Kidney glomerular epithelial cell (primary cell): Measurements from ENCODE around the gene ZGPAT.
"Not testable (repeated sequence)": the region's sequence is repeated elsewhere in the genome, so short reads cannot be mapped to it uniquely, and the experiment has no call there.

Experiments used
- DNase-seq: peaks from one replicate; lab custom pipeline; 2025; lab: John Stamatoyannopoulos, UW

ZGPAT gene

DNA sequence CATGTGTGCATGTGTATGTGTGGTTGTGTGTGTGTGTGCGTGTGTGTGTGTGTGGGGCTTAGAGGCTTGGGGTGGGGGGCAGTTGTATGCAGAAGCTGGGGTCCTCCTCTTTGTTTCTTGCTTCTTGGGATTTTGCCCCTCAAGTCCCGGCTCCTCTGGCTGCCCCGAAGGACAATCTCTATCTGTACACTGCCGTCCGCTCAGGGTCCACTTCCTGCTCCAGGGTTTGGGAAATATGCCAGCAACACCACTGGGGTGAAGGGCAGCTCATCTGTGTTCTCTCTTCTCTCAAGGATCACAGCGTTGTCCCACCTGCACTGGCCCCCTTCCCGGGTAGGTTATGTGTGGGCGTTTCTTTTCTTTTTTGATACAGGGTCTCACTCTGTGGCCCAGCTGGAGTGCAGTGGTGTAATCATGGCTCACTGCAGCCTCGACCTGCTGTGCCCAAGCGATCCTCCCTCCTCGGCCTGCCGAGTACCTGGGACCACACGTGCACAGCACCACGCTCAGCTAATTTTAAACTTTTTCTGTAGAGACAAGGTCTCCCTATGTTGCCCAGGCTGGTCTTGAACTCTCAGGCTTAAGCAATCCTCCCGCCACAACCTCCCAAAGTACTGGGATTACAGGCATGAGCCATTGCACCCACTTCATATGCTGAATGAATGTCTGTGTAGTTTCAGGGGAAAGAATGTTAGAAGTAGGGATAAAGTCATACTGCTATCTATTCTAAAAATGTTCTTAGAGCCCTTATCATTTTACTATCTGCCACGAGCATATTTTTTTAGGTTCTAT lies 57.4 kb downstream of the ZGPAT start:
- DNase-seq, result no peak

DNA sequence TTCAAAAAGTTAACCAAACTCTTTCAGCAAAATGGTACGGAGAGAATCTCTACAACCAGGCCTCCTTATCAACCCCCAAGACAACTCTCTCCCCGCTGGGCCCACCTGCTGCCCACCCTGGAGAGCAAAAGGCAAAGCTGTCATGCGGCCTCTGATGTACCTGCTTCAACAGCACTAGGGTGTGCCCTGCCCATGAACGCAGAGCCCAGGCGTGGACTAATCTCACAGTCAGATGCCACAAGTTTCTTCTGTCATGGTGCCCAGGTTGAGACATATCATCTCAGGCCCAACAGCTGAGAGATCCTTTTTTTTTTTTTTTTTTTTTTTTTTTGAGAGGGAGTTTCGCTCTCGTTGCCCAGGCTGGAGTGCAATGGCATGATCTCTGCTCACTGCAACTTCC lies 58.1 kb downstream of the ZGPAT start:
- no peak for DNase-seq

DNA sequence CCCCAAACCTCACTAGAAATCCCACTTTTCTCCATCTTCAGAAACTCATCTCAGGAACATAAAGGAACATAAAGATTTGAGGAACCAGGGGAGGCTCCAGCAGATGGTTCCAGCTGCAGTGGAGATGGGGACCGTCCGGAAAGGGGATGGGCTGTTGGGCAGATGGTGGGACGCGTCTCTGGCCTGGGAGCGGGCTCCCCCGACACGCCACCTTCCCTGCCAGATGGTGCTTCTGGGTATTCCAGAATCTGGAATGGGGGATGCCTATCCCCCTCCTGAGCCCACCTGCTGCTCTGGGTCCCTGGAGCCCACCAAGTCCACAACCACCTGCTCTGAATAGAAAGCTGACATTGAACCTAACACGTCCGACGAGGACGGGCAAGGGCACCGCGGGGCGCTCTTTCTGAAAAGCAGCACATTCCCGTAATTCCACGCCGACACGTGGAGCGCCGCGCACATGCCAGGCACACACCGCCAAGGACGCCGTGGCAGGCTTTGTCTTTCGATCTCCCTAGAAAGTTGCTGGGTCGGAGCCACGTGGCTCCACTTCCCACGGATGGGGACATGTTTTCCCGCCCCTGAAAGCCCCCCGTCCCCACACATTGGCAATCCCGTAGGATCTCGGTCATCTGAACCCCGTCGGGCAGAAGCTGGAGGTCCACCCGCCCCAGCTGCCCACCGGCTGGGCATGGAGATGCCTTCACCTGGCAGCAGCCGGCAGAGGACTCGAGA lies 59.0 kb downstream of the ZGPAT start:
- DNase-seq, result no peak

DNA sequence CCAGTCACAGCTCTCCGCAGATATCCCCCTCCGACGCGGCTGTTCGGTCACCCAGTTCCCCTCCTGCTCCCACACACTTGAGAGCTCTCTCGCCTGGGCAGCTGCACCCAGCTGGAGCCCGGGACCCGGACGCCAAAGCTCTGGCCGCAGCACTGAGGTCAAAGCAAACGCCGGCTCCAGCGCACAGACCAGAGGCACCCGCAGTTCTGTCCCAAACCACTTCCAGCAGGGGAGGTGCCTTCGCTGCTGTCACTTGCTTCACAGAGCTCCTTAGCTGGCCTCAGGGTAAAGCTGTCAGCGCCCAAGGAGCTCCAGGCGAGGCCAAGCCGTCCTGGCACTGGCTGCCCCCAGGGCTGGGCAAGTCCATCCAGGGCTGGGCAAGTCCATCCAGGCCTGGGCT lies 59.6 kb downstream of the ZGPAT start:
- DNase-seq, result no peak

DNA sequence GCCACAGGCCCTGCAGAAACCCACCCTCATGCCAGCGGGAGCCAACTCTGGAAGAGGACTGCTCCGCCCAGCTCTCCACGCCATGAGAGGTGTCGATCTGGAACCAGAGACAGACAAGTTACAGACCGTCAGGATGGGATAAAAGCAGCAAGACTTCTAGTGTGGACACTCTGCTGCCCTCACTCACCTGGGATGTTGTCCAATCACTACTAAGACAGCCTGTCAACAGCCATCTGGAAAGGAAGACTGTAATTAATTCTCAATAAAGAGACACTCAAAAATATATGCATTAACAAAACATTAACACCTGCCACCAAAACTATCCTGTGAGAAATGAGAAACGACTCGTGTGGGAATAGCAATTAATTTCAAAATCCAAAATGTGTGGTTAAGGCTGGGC lies 60.0 kb downstream of the ZGPAT start:
- no peak for DNase-seq

DNA sequence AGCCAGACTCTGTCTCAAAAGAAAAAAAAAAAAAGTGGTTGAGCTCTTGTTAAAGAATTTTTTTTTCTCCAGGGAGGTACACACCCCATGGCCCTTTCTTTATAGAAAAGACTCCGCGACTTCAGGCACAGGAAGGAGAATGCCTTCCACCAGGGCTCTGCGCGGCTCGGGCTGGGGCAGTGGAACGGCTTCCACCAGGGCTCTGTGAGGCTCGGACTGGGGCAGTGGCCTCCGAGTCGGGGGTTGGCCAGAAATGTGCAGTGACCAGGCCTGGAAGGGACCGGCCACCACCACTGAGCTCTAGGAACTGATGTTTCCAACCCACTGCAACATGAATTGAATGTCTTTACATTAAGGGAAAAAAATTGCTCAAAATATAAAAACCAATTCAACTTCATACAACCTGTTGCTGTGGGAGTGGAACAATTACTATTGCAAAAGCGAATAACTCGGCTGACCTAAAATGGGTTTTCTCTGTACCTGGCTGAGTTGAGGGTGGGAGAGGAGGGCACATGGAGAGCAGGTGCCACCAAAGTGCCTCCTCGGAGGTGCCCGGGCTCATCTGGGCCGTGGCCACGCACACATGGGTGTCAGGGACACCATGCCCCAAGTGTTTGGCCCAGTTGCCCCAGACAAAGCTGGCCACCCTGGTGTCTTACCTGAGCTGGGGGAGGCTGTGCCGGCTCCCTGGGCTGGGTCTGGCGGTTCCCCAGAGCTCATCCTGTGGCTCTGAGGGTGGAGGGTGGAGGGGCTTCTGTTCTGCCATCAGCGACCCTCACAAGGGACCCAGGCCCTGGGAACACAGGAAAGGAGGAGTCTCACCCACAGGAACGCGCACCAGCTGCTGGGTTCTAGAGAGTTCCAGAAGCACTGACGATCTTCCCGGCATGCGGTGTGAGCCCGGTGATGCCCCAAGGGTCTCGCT lies 61.0 kb downstream of the ZGPAT start:
- no peak for DNase-seq

DNA sequence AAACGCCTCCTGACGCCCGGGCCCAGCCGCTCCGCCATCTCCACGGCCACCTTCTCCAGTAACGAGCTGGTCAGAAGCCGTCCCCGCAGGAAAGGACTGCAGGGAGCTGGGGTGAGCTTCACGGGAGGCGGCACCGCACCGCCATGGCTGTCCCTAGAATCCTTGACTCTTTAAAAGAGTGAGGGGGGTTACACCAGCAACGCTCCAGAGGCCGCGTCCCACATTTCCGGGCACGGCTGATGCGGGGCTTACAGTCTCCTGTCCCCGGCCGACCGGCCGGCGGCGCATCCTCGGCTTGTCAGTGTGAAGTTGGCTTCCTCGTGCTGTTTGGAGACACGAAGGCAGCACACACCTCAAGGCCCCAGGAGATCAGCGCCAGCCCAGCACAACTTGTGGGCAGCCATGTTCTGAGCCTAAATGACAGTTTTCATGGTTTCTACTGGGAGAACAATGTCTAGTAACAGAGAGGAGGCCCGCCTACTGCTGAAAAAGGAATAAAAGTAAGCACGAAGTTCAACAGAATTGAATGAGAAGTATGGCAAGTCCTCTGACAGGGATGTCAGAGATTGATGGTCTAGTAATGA lies 62.1 kb downstream of the ZGPAT start:
- no peak for DNase-seq

DNA sequence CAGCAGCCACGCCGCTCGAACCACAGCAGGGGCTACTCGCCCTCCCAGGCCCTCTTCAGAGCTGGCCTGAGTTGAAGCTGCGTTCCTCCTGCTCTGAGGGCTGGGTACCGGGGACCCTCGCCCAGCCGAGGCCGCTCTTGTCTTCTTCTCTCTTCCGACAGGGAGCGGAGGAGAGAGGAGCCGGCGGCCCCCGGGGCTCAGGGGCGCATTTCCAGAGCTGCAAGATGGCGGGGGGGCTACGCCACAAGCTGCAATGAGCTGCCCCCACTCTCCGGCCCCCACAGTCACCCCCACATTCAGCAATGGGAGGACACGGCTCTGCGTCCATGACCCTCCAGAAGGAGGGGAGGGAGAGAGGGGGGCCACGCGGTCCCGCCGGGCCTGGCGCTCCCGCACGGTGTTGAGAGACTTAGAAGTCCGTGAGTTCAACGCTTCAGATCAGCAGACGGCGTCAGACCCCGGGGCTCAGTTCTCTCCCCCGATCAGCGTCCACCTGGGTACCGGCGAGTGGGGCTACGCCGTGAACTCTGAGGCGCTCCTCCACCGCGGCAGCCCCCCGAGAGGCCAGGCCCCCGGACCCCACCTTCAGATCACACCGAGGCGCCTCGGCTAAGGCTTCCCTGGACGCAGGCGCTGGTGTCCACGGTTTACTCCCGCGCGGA lies 63.3 kb downstream of the ZGPAT start:
- DNase-seq, result no peak

DNA sequence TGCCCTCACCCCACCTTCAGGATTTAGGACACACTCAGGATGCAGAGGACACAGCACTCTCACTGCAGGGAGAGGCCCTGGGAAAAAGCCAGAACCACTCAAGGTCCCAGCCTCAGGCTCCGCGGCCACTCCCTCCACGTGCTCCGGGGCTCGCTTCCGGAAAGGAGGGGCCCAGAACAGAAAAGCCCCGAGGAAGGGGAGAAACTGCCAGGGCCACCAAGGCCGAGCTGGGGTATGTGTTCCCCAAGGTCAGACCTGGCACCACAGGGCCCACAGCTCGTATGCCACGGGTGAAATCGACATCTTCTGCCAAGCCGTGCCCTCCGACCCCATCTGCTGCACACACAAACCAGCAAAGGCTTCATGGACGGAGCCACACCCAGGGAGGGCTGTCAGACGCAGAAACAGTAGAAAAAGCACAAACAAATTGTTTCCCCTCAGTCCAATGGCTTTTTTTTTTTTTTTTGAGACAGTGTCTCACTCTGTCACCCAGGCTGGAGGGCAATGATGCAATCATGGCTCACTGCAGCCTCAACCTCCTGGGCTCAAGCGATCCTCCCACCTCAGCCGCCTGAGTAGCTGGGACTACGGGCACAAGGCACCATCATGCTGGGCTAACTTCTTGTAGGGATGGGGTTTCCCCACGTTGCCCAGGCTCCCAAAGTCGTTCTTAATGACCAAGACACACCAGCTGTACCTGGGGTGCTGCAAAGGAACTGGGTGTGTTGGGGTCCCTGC lies 65.1 kb downstream of the ZGPAT start:
- no peak for DNase-seq

DNA sequence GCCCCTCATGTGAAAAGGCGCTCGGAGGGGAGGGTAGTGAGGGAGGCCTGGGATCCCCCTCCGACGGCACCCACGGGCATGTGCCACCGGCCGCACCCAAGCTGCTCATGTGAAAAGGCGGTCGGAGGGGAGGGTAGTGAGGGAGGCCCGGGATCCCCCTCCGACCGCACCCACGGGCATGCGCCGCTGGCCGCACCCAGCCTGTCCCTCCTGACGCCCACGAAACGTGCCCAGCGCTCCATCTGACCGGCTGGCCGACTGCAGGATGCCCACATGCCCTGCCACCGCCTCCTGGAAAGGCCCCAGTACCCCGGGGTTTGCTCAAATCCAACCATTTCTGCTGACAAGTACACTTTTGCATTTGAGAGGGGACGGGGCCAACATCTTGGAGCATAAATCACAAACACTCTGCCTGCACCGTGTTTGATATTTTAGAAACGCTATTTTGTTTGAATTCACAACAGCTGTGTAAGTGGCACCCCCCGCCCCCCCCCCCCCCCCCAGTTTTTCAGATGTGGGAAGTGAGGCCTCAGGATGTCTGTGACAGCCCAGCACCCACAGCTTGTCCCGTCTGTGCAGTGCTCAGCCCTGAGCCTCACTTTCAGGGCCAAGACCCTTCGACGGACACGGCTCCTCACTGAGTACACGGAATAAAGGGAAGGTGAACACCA lies 65.9 kb downstream of the ZGPAT start:
- no peak for DNase-seq

DNA sequence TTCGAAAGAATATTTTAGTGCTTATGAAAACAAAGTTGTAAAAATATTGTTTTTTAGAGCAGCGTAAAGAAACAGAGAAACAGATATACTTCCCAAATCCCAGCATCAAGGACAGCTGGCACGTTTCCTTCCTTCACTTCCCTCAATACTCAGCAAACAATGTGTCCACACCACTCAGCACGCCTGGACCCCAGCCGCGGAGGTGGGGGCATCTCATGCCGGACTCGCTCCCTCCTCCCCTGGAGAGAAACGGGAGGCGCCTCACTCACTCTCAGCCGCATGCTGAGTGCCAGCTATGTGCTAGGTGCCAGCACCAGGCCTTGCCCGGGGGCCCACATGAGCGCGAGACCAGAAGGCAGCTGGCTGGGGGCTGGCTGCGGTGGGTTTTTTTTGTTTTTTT lies 66.5 kb downstream of the ZGPAT start:
- no peak for DNase-seq

DNA sequence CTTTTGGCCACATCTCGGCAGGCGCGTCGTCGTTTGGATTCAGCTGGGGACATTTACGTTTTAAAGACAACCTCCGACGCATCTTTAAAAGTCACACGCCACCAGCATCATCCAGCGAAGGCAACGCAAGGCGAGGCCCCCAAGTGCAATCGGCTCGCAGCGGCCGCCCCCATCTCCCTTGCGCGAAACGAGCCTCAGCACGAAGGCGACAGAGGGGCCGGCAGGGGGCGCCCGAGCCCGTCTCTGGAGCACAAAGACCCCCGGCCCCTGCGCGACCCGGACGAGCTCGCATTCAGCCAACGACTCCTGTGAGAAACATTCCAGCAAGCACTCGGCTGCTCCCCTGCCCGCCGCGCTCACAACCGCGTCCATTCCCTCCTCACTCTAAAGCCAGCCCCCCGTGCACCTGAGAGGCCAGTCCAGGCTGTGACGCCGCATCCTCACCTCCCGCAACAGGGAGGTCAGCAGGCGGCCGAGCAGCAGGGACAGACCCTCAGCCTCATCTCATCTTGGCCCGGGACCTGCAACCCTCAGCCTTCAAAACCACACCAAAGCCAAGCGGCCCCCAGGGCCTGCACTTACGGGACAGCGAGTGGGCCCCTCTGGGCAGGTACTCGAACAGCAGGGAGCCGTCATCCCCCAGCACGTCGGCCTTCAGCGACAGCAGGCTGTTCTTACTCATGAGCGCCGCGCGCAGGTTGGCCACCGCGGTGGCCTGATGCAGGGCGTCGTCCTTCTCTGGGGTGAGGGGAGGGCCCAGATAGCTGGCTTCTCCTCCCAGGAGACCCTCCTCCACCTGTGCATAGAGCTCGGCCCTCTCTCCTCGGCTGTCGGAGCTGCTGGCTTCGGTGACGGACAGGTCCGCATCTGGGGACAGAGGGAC lies 67.5 kb downstream of the ZGPAT start:
- DNase-seq, result no peak

DNA sequence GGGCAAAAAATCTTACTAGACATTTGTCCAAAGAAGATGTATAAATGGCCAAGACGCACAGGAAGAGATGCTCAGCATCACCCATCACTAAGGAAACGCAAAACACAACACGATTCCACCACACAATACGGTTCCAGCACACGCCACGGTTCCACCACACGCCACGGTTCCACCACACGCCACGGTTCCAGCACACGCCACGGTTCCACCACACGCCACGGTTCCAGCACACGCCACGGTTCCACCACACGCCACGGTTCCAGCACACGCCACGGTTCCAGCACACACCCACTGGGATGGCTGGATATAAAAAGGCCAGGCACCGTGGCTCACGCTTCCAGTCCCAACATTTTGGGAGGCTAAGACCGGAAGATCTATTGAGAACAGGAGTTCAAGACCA lies 69.0 kb downstream of the ZGPAT start:
- not testable (repeated sequence) for DNase-seq

DNA sequence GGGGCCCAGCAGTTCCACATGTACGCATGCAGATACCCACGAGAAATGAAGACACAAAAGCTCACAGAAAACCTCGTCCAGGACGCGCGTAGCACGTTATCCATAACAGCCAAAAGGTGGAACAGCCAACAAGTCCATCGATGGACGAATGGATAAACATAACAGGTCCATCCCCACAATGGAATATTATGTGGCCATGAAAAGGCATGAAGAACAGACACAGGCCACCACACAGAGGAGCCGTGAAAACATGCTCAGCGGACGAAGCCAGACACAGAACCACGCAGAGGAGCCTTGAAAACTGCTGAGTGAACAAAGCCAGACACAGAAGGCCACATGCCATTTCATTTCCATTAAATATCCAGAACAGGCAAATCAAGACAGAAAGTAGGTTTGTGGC lies 69.8 kb downstream of the ZGPAT start:
- no peak for DNase-seq

DNA sequence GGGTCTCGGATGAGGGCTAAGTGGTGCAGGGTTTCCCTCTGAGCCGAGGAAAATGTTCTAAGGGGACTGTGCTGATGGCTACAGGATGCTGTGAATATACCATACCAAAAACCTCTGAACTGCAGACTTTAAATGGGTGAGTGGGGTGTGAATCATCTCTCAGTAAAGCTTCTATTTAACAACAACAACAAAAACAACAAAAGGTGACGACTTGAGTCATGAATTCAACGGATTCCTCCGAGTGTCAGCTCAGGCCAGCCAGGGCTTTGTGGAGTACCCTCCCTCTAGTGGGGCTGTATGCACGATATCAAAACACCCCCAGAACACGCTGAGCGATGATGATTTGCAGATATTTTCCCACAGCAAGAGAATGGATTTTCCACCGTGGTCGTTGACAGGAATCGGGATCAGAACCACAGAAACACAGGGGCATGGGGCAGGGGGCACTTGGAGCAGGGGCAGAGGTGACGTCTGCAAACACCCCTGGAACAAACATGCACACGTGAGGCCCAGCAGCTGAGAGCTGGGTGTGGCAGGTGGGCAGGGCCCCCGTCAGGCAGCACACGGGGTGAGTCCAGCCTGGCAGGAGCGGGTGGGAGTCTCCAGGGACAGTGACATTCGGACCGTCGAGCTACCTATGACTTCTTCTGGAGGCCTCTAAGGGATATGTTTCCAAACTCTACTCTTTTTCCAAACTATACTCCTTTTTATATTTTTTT lies 70.4 kb downstream of the ZGPAT start:
- DNase-seq, result no peak

DNA sequence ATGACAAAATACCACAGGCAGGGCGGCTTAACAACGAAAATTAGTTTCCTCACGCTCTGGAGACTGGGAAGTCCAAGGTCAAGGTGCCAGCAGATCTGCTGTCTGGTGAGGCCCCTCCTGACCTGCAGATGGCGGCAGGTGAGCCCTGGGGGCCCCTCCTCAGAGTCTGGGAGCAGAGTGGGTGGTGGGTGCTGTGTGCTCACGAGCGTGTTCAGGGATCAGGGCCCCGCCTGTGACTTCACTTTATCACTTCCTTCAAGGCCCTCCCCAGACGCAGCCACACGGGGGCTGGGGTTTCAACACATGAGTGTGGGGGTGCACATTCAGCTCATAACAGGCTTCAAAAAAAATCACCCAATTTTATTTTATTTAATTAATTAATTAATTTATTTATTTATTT lies 71.0 kb downstream of the ZGPAT start:
- DNase-seq, result no peak

DNA sequence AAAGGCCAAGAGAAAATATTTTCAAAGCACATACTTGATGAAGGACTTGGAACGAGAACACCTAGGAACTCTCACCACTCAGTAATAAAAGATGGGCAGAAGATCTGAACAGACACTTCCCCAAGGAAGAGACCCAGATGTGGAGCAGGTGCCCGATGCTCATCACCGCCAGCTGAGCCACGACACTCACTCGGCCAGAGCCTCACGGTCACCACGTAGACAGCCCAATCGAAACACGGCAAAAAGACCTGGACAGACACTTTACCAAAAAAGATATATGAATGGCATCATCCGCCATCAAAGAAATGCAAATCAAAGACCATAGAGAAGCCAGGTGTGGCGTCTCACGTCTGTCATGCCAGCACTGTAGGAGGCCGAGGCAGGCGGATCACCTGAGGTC lies 73.3 kb downstream of the ZGPAT start:
- DNase-seq, result no peak

DNA sequence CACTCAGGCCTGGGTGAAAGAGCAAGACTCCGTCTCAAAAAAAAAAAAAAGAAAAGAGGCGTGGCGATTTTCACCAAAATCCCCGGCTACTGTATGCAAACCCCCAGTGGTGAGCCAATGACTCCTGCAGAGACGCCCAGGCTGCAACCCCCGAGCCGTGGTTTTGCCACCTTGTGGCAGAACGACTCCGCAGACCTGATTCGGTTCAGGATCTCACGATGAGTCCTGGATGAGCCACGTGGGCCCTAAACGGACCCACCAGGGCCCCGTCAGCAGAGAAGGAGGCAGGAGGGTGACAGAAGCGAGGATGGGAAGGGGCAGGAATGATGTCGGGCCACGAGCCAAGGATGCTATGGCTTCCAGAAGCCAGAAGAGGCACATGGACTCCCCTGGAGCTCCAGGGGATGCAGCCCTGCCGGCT lies 74.2 kb downstream of the ZGPAT start:
- DNase-seq, result no peak

DNA sequence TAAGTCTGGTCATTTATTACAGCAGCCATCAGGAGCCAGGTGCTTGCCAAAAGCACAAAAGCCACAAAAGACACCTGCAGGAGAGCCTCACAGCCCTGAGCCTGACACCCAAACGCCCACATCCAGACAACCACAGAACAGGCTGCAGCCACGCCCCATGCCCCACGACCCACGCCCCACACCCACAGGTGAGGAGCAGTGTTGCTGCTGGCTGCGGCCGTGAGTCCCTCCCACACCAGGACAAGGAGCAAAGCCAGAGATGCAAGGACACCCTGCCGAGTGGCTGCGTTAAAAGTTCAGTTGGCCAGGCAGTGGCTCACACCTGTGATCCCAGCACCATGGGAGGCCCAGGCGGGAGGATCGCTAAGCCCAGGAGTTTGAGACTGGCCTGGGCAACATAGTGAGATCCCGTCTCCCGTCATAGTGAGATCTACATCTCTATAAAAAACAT lies 74.7 kb downstream of the ZGPAT start:
- no peak for DNase-seq
